ENCODE data around the gene GNG2. TPM values are rescaled to one million over a fixed set of nuclear protein-coding genes. Genes with fewer than 3 reads are reported as not detected.

GNG2 gene
- total RNA-seq, 5 donors from 2014 or later (not counting 1 experiment from before 2014, with no cell fraction given) = 82.2 to 197 (median 99.0) TPM

DNA sequence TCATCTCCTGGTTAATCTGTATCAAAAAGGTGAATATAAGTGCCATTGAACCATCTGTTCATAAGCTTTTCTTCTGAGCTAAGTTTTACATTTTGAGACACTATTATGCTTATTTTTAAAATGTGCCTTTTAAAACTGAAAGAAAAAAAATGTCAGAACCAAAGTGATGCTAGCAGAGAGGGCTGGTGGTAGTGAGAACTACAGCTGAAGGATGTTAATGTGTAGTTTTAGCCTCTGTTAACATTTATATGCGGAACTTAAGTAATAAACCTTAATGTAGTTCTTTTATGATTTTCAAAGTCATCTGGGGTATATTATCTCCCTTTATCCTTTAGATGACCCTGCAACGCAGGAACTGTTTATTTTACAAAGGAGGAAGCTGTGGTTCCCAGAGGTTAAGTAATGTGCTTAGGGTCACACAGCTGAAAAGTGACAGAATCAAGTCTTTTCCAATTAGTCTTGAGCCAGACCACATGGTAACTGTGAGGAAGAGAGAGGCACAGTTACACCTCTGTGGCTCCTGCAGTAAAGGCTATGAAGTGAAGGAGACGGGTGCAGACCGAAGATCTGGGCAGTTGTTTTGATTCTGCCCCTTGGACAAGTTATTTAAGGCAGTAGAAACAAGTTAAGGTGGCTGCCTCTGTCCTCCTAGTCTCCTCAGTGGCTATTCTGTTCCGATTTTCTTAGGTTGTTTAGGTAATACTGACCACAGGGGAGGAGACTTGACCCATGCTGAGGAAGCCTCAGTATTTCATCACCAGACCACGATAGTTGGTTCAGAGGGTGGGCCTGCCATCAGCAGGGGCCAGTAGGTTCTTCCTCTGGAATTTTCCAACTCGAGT, 23.9 kb downstream of the GNG2 start:
- peaks cover 0 to 24% of the 10 kb centered on the region in 2 donors for H3K36me3 ChIP-seq (ENCODE audit: control insufficient read depth in 2 of 2, extremely low read depth in 1 of 2, insufficient read depth in 1 of 2, low read length in 1 of 2)
- peaks cover 89 to 92% (median 90%) of the 10 kb centered on the region in 3 donors for H3K4me1 Mint-ChIP-seq
- peaks cover 49% of the 10 kb centered on the region for H3K36me3 Mint-ChIP-seq
- peak overlapping the region; percentile 82 to 86 for H3K27ac Mint-ChIP-seq
- WGBS (ENCODE audit: insufficient coverage) = 72% methylated on average over 3 of the region's 7 CpGs
- H3K4me1 ChIP-seq (ENCODE audit: control insufficient read depth in 1 of 2, extremely low read depth in 1 of 2, insufficient read depth in 2 of 2, low read length in 2 of 2) = peaks cover 33 to 42% of the 10 kb centered on the region in 2 experiments
- CTCF ChIA-PET = interaction anchor here in 1 of 2 donors (0.6 to 1.5 kb wide), 7 partner anchors 9 to 491 kb away, joined by 3 to 4 read pairs (median 4); partner anchors contain the start of gene GNG2
- POLR2A ChIA-PET = interaction anchor here (0.5 to 1.6 kb wide), 7 partner anchors 11 to 1254 kb away, joined by 3 to 10 read pairs (median 4); partner anchors contain the start of gene GNG2 (in 1 of the 2)
- ATAC-seq (replicated peaks in 1 of 4) (peak; percentile 46 to 66 (median 54)), DNase-seq (peak in 1 of 35 experiments; percentile 10)
- no peaks in the 10 kb centered on the region for H3K27me3 ChIP-seq (replicated peaks in 1 of 2; ENCODE audit: control insufficient read depth in 2 of 2, extremely low read depth in 1 of 2, insufficient read depth in 2 of 2, low read length in 1 of 2)
- peak overlapping the region; percentile 32 for H3K27ac ChIP-seq (ENCODE audit: low read length)
- no peaks in the 10 kb centered on the region for H3K9me3 ChIP-seq
- no peak overlapping the region for H3K4me3 ChIP-seq (ENCODE audit: control insufficient read depth in 1 of 2, extremely low read depth in 1 of 2, low read length in 1 of 2)
- peak overlapping the region; percentile 29 to 50 (median 43) for H3K4me3 Mint-ChIP-seq
- no peaks in the 10 kb centered on the region for H3K9me3 Mint-ChIP-seq
- H3K27me3 Mint-ChIP-seq = no peaks in the 10 kb centered on the region

DNA sequence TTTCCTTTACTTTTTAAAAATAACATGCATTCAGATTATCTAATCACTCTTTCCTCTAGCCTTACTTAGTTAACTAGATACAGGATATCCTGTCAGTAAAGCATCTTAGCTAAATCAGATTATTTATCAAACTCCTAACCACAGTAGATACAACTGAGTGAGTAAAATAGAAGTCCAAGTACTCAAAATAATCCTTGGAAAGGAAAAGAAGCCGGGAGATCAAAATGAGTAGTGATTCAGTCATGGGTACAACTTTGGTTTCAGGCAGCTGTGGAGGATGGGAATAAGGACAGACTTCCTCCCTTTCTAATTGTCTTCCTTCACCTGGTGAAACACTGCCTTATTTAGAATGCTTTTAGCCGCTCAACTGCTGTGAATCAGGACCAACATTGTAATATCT, 29.4 kb downstream of the GNG2 start:
- Mint-ChIP-seq H3K36me3 (peaks cover 47% of the 10 kb centered on the region), H3K27me3 (no peaks in the 10 kb centered on the region), H3K4me3 (peak overlapping the region; percentile 21 to 52 (median 51)), H3K4me1 (peaks cover 86 to 94% (median 91%) of the 10 kb centered on the region in 3 donors), H3K27ac (peak overlapping the region; percentile 40 to 88), H3K9me3 (no peaks in the 10 kb centered on the region)
- Histone ChIP-seq H3K36me3 (ENCODE audit: control insufficient read depth in 2 of 2, extremely low read depth in 1 of 2, insufficient read depth in 1 of 2, low read length in 1 of 2) (peaks cover 0 to 11% of the 10 kb centered on the region in 2 donors), H3K27me3 (replicated peaks in 1 of 2; ENCODE audit: control insufficient read depth in 2 of 2, extremely low read depth in 1 of 2, insufficient read depth in 2 of 2, low read length in 1 of 2) (no peaks in the 10 kb centered on the region), H3K27ac (ENCODE audit: low read length) (peak overlapping the region; percentile 1), H3K4me3 (ENCODE audit: control insufficient read depth in 1 of 2, extremely low read depth in 1 of 2, low read length in 1 of 2) (no peak overlapping the region), H3K4me1 (ENCODE audit: control insufficient read depth in 1 of 2, extremely low read depth in 1 of 2, insufficient read depth in 2 of 2, low read length in 2 of 2) (peaks cover 23 to 25% of the 10 kb centered on the region in 2 experiments), H3K9me3 (no peaks in the 10 kb centered on the region)
- POLR2A ChIA-PET = interaction anchor here (0.6 to 1.4 kb wide), 6 partner anchors 9 to 43 kb away, joined by 3 to 11 read pairs (median 3); partner anchors contain the start of gene GNG2 (in 1 of the 2)
- DNase-seq = no peak
- CTCF ChIA-PET = interaction anchor here (0.6 to 1.3 kb wide), 4 partner anchors 9 to 60 kb away, joined by 3 to 6 read pairs (median 4); partner anchors contain the start of gene GNG2 (in 1 of the 2)
- peak; percentile 62 to 82 (median 74) for ATAC-seq (replicated peaks in 1 of 4)
- no CpG with 5 or more reads among the region's 2 CpGs for WGBS (ENCODE audit: insufficient coverage)

DNA sequence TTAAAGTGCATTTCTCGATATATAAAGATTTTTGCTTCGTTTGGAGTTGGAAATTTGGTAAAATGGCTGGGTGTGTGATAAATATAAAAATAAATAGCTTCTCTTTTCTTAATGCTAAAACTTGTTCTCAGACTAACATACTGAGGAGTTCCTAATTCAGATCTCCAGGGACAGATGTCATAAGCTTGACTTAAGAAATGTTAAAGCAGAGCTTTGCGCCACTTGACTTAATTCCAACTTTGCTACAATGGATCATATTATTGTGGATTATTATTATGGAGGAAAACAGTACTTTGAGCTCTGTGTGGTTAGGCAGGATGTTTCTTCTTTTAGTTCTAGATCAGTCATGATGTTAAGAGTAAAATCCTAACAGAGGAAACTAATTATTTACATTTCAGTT, 33.8 kb downstream of the GNG2 start:
- Mint-ChIP-seq H3K27ac (no peak overlapping the region), H3K4me3 (no peak overlapping the region), H3K9me3 (no peaks in the 10 kb centered on the region), H3K27me3 (no peaks in the 10 kb centered on the region), H3K36me3 (peaks cover 54% of the 10 kb centered on the region), H3K4me1 (peaks cover 87 to 92% (median 90%) of the 10 kb centered on the region in 3 donors)
- Histone ChIP-seq H3K27ac (ENCODE audit: low read length) (no peak overlapping the region), H3K4me1 (ENCODE audit: control insufficient read depth in 1 of 2, extremely low read depth in 1 of 2, insufficient read depth in 2 of 2, low read length in 2 of 2) (peaks cover 11 to 22% of the 10 kb centered on the region in 2 experiments), H3K36me3 (ENCODE audit: control insufficient read depth in 2 of 2, extremely low read depth in 1 of 2, insufficient read depth in 1 of 2, low read length in 1 of 2) (peaks cover 0 to 5% of the 10 kb centered on the region in 2 donors), H3K9me3 (no peaks in the 10 kb centered on the region), H3K27me3 (replicated peaks in 1 of 2; ENCODE audit: control insufficient read depth in 2 of 2, extremely low read depth in 1 of 2, insufficient read depth in 2 of 2, low read length in 1 of 2) (no peaks in the 10 kb centered on the region), H3K4me3 (ENCODE audit: control insufficient read depth in 1 of 2, extremely low read depth in 1 of 2, low read length in 1 of 2) (no peak overlapping the region)
- WGBS (ENCODE audit: insufficient coverage) = no CpG with 5 or more reads among the region's 3 CpGs
- CTCF ChIA-PET = interaction anchor here (0.7 to 2.0 kb wide), 8 partner anchors 12 to 238 kb away, joined by 3 to 7 read pairs (median 3); partner anchors contain the start of gene GNG2 (in 1 of the 2)
- ATAC-seq (replicated peaks in 1 of 4) (no peak), DNase-seq (no peak)
- POLR2A ChIA-PET = interaction anchor here (0.5 to 1.4 kb wide), 6 partner anchors 9 to 1117 kb away, joined by 3 to 8 read pairs (median 4); no protein-coding TSS in a partner anchor

DNA sequence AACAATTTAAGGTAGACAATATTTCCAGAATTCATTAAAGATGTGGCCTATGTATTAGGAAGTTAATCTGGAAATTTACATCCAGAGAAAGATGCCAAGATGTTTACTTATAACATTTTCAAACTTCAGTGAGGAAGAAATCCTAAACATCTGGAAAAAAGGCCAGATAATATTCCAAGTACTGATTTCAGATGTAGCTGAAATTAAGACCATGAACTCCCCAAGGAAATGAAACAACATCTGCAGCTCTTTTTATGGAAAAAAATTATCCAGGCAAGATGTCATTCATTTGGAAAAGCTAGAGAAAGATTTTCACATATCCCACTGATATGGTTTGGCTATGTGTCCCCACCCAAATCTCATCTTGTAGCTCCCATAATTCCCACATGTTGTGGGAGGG, 35.0 kb downstream of the GNG2 start:
- ChIA-PET POLR2A (interaction anchor here (0.6 to 1.4 kb wide), 4 partner anchors 10 to 49 kb away, joined by 3 to 8 read pairs (median 5); no protein-coding TSS in a partner anchor), CTCF (interaction anchor here in 1 of 2 donors (0.7 to 1.4 kb wide), 5 partner anchors 9 to 114 kb away, joined by 3 read pairs; no protein-coding TSS in a partner anchor)
- Histone ChIP-seq H3K27ac (ENCODE audit: low read length) (no peak overlapping the region), H3K36me3 (ENCODE audit: control insufficient read depth in 2 of 2, extremely low read depth in 1 of 2, insufficient read depth in 1 of 2, low read length in 1 of 2) (peaks cover 0 to 5% of the 10 kb centered on the region in 2 donors), H3K27me3 (replicated peaks in 1 of 2; ENCODE audit: control insufficient read depth in 2 of 2, extremely low read depth in 1 of 2, insufficient read depth in 2 of 2, low read length in 1 of 2) (no peaks in the 10 kb centered on the region), H3K4me1 (ENCODE audit: control insufficient read depth in 1 of 2, extremely low read depth in 1 of 2, insufficient read depth in 2 of 2, low read length in 2 of 2) (peaks cover 5 to 18% of the 10 kb centered on the region in 2 experiments), H3K4me3 (ENCODE audit: control insufficient read depth in 1 of 2, extremely low read depth in 1 of 2, low read length in 1 of 2) (no peak overlapping the region), H3K9me3 (no peaks in the 10 kb centered on the region)
- ATAC-seq (replicated peaks in 1 of 4) (no peak), DNase-seq (no peak)
- no peak overlapping the region for H3K4me3 Mint-ChIP-seq
- no peaks in the 10 kb centered on the region for H3K9me3 Mint-ChIP-seq
- peaks cover 58% of the 10 kb centered on the region for H3K36me3 Mint-ChIP-seq
- H3K4me1 Mint-ChIP-seq = peaks cover 89 to 92% (median 90%) of the 10 kb centered on the region in 3 donors
- no peak overlapping the region for H3K27ac Mint-ChIP-seq
- no peaks in the 10 kb centered on the region for H3K27me3 Mint-ChIP-seq

DNA sequence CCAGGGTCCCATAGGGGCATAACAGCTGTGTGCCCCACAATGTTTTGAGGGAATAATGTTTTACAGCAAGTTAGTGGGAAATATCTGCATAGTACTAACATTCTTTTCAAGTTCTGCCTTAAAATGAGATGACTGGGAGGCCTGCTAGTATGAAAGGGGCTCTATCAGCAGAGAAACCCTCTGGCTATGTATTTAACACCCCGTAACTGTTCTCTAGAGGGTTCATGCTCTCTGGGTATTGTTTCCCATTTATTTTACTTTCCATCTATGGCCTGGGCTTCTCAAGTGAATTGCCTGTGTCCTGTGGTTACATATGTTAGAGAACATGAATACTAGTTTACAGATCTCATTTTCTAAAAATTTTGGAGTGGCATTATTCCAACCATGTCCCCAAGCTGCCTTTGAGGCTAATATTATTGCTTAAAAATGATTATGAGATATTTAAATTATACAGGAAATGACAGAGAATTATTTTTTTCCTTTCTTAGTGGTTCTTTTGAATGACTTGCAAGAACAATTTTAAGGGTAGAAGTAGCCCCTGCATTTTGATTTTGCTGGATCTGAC, 37.5 kb downstream of the GNG2 start:
- CTCF ChIA-PET = no interaction called here
- H3K4me1 Mint-ChIP-seq = peaks cover 79 to 87% (median 82%) of the 10 kb centered on the region in 3 donors
- ATAC-seq (replicated peaks in 1 of 4) = no peak
- H3K9me3 Mint-ChIP-seq = no peaks in the 10 kb centered on the region
- Histone ChIP-seq H3K36me3 (ENCODE audit: control insufficient read depth in 2 of 2, extremely low read depth in 1 of 2, insufficient read depth in 1 of 2, low read length in 1 of 2) (peaks cover 0 to 5% of the 10 kb centered on the region in 2 donors), H3K4me1 (ENCODE audit: control insufficient read depth in 1 of 2, extremely low read depth in 1 of 2, insufficient read depth in 2 of 2, low read length in 2 of 2) (peaks cover 10 to 22% of the 10 kb centered on the region in 2 experiments), H3K9me3 (no peaks in the 10 kb centered on the region), H3K27me3 (replicated peaks in 1 of 2; ENCODE audit: control insufficient read depth in 2 of 2, extremely low read depth in 1 of 2, insufficient read depth in 2 of 2, low read length in 1 of 2) (no peaks in the 10 kb centered on the region), H3K4me3 (ENCODE audit: control insufficient read depth in 1 of 2, extremely low read depth in 1 of 2, low read length in 1 of 2) (no peak overlapping the region), H3K27ac (ENCODE audit: low read length) (no peak overlapping the region)
- H3K27ac Mint-ChIP-seq = peak overlapping the region; percentile 43 to 82
- DNase-seq = no peak
- POLR2A ChIA-PET = interaction anchor here in 1 of 2 donors (0.6 kb wide), 1 partner anchor 9 kb away, joined by 6 read pairs; no protein-coding TSS in a partner anchor
- no CpG with 5 or more reads among the region's 1 CpG for WGBS (ENCODE audit: insufficient coverage)
- peaks cover 50% of the 10 kb centered on the region for H3K36me3 Mint-ChIP-seq
- no peaks in the 10 kb centered on the region for H3K27me3 Mint-ChIP-seq
- peak overlapping the region in 1 of 3 donors; percentile 14 for H3K4me3 Mint-ChIP-seq
